Measurements from ENCODE around the gene TYW5. TPM values are rescaled to one million over a fixed set of nuclear protein-coding genes. Genes with fewer than 3 reads are reported as not detected.

TYW5 gene
- polyA plus RNA-seq, 5 donors, result 11.6 to 22.0 (median 16.5) TPM

Other genes with a start within 250 kb of the TYW5 start
- under 1 TPM in 4 of 5 donors, not detected in 1; 0.14 to 0.43 (median 0.18) TPM for gene FTCDNL1, start 104.3 kb downstream of the TYW5 start, polyA plus RNA-seq (ENCODE audit: insufficient read depth in 1 of 5, insufficient read length in 5 of 5, low replicate concordance in 1 of 5)
- 10 to 100 TPM in 3 of 5 donors, 1 to 10 TPM in 2; 9.0 to 15.4 (median 10.4) TPM for gene C2orf69, start 44.2 kb downstream of the TYW5 start, polyA plus RNA-seq (ENCODE audit: insufficient read depth in 1 of 5, insufficient read length in 5 of 5, low replicate concordance in 1 of 5)
- gene MAIP1, start 91 bp upstream of the TYW5 start, polyA plus RNA-seq (ENCODE audit: insufficient read depth in 1 of 5, insufficient read length in 5 of 5, low replicate concordance in 1 of 5), result 10 to 100 TPM; 16.8 to 26.8 (median 21.9) TPM

All from right lung (tissue), 5 donors.